Activated CD4-positive, alpha-beta T cell treated with anti-CD3 and anti-CD28 coated beads for 48 hours (primary cell): ENCODE results near the gene SMARCD3.

Experiments
- DNase-seq: peaks from one replicate; pipeline ENCODE4 v3.0.0-alpha.2; 2020

Gene SMARCD3

DNA sequence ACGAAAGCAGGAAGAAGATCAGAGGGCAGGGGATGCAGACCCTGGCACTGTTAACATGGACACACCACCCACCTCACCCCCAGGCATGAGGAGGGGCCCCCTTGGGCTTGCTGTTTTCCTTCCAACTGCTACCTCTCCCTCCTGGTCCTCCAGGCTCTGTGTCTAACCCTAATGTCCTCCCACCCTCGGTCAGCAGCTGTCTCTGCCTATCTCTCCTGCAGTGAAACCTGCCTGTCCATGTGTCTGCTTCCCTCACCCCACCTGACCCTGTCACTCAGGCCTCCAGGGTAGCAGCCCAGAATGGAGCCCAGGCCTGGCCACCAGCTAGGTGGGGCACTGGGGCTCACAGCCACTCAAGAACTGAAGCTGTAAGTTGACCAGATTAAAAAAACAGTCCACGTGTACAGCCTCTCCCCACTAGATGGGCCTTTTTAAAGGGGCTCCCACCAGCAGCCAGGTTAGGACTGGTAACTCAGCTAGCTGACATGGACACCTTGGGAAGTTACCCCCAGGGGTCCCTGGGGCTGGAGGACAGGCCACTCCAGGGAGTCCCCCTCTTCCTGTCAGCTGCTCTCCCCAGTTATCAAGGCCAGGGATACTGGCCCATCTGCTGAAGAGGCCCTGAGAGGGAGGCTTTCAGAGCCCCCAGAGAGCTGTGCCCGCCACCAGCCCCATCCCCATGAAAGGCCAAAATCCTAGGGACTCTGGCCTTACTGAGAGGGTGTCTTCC lies 1.5 kb downstream of the SMARCD3 start:
- no peak for DNase-seq

DNA sequence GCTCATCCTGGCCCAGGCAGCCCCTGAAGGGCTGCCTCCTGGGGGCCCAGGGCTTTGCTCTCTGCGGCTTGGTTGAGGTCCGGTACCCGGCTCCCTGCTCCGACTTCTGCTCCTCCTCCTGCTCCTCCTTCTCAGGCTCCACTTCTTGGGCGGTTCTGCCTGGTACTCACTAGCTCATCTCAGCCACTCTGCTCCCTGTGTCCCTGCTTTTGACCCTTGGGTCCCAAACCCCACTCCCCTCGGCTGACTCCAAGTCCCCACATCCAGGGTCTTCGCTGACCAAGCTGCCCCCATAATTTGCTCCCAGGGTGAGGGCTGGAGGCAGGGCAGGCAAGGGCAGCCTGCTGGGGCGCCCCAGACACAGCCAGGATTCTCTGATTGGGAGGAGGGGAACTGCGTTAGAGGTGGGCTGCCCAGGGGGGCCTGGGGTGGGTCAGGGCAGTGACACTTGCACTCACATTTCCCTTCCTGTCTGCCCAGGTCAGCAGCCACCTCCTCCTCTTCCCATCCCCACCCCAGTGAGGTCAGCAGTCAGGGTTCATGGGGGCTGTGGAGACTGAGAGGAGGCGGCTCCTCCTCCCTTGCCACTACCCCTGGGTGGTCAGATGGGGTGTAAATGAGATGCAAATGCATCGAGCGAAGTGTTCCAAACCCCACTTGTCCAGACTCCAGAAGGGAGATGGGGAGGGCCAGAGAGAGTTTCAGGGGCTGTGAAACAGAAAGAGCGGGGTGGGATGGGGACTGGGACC lies 2.2 kb downstream of the SMARCD3 start:
- no peak for DNase-seq

DNA sequence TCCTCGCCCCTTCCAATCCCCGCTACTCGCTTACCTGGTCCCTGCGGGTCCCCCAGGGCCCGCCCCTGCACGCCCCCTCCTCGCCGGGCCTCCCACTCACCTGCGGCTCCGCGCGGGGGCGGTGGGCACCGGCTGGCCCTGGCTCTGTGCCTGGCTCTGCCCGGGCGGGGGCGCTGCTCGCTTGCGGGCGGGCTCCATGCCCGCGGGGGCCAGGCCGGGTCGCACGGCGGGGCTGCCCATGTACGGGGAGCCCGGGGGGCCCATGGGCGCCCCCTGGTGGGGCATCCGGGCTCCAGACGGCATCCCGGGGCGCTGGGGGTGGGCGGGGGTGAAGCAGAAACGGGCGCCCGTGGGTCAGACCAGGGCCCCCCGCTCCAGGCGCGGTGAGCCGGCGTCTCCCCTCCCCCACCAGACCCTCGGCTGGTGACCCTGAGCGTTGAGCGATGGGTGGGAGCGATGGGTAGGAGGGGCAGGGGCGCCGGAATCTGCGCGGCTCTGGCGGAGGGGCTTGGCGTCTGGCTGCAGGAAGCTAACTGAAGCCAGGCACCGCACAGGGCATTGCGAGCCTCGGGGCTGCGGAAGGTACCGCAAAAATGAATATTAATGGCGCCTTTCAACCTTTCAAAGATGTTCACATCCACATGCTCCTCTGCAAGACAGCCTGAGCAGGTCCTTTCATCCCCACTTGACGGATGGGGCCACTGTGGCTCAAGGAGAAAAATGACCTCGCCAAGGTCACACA lies 3.0 kb downstream of the SMARCD3 start:
- peak; percentile 72 for DNase-seq

DNA sequence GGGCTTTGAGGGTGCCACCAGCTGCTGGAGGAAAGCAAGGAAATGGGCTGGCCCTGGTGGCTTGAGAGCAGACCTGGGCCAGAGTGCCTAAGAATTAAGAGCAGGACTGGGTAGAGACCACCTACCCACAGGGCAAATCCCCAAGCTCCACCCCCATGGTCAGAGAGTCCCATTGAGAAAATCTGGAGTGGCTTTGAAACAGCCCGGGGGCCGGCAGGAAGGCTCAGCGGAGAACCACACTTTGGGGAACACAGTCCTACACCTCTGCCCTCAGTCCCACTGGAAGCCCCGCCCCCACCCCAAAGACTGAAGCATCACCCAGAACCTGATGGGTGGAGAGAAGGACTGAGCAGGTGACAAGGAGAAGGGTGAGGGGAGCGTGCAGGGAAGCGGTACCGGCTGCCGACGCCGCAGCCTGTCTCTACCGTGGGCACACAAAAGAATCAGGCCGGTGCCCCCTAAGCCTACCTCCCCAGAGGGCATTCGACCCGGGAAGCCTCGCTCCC lies 3.6 kb downstream of the SMARCD3 start:
- peak; percentile 33 for DNase-seq

DNA sequence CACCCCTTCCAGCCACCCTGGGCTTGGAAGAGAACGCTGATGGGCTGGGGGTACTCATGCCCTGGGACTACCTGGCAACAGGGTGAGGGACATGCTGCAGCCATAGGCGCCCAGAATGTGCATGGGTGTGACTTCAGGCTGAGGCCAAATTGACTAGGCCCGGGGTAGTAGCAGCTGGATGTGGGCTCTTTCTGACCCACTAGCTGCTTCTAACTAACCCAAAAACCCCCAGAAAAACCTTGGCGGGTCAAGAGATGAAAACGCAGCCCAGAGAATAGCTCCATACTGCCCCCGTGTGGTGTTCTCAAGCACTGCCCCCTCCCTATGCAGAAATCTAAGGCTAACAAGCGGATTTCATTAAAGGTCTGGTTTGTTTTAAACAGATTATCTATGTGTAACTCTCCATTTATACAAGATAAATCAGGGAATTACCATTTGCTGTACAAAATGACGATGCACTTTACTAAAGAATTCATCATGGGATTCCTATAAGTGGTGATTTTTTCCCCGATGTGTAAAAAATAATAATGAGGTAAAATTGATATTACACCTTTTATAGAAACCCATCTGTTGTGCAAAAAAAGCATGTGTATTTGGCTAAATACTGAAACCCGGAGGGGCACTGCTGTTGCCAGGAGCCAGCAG lies 4.2 kb downstream of the SMARCD3 start:
- peak; percentile 77 for DNase-seq

DNA sequence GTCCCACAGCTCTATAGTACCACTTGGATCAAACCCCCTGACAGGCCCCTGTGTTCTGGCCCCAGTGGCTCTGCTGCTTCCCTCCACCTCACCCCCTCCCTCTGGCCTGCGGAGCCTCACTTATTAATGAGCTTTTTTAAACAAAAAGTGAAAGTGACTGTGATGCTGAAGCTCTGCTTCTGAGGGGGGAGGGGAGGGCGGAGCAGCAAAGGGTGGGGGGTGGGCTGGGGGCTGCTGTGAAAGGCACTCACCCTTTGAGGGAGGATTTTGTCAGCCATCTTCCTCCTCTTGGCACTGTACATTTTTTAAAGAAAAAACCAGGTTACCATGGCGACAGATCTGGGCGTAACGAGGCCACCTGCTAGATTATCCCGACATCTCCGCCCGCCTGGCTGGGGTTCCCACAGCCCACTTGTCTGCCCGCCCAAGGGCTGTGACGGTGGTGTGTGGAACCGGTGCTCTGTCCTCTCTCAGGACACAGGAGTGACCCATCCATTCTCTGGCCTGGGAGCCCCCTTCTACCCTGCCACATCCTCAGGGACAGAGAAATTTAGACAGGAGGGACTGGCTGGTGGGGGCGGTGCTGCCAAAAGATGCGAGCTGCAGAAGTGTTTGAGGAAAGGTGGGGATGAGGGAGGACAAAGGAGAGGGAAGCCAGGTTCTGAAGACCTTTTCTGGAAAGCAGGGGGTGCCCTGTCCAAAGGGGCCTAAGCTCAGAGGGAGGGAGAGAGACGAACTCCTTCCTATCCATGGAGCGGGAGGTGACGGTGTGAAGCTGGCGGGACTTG lies 4.9 kb downstream of the SMARCD3 start:
- peak; percentile 39 for DNase-seq

DNA sequence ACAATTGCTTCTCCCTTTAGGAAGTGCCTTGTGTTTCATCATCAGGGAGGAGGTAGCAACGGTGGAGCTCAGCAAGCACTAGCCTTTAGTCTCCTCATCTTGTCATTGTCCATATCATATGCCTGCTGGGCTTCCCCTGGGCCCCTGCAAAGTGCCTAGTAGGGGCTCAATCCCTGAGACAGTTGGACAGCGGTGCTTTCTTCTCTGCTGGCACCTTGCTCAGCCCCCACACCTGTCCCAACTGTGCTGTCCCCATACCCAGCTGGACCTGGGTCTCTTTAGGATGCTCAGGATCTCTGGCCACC lies 5.5 kb downstream of the SMARCD3 start:
- no peak for DNase-seq

DNA sequence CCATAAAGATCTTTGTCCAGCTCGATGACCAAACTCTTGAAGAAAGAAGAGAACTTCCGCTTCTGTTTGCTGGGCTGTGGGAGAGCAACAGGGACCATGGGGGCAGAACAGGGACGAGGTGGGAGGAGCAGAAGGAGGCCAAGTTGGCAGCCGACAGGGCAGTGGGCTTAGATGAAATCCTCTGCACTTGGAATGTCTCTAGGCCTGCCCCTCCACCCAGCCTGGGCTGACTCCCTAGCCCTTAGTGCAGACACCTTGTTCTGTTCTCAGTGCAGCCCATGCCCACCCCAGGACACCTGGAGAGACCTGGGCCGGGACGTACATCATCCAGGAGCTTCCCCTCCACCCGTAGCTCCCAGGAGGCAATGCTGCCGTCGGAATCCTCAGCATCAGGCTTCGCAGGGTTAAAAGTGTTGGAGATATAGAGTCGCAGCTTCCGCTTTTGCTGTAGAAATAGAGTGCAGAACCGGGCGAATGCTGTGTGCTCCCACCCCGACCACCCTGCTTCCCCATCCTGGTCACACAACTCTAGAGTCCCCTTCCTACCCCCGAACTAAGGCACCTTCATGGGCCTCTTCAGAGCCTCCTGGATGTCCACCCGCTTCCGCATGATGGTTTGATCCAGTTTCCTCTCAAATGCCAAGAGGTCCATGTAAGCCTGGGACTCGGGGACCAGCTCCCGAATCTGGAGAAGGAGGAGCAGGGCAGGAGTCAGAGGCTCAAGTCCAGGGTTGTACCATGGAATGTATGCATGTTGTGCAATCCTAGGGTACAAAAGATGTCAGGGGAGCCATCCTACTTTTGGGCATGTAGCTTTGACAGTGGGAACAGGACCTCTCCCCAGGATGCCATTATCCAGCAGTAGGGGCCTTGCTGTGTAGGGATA lies 6.1 kb downstream of the SMARCD3 start:
- no peak for DNase-seq

DNA sequence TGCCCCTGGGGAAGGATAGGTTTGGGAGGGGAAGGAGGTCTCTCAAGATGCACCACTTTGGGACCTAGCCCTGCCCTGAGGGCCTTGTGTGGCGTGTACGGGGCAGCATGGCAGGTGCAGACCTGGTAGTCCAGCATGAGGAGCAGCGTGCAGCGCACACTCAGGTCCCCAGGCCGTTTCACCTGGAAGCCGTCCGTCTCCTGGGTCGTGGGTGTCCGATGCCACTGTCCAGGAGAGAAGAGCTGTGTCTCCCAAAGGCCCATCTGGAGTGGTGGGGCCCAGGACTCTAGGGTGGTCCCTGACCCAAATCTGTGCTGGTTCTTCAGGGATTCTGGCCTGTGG lies 6.8 kb downstream of the SMARCD3 start:
- DNase-seq = no peak

DNA sequence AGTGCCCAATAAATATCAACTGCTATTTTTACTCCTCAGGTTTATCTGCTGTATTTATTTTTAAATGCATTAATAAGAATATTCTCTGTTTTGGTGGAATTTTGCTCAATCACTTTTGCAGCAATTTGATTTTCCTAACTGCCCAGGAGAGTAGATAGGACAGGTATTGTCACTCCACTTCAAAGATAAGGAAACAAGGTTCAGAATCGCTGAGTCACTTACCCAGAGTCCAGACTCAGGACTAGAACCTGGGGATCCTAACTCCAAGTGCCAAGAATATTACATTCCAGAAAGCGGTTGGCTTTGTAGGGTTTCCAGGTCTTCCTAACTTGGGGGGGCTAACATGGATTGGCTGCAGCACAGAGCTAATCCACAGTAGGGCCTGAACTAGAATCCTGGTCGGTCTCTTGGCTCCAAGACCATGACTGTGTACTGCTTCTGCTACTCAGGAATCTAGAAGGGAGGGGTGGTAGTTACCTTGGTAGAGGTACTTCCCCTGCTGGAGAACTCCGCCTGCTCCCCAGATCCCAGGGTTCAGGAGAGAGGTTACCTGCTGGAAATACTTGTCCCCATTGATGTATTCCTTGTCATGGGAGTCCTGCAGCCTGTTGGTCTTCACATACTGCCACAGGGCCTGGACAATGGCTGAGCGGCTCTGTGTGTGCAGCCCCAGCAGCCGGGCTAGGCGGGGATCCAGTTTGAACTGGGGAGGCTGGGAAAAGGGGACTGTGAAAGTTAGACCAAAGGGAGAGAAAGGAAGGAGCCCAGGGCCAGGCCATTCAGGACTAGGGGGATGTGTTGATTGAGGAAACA lies 7.3 kb downstream of the SMARCD3 start:
- DNase-seq = no peak

DNA sequence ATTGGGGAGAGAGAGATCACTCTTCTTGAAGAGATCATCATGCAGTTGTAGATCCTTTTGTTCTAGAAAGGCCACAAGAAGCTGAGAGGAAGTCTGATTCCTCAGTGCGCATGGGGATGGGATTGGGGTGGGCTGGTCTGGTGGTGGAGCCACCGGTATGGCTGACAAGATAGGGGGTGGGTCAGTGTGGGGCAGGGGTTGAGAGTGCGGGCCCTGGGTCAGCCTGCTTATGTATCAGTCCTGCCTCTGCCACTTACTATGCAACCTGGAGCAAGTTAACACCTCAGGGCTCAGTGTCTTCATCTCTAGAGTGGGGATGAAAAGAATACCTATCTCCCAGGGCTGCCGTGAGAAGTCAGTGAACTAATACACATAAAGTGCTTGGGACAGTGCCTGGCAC lies 8.0 kb downstream of the SMARCD3 start:
- DNase-seq = no peak

DNA sequence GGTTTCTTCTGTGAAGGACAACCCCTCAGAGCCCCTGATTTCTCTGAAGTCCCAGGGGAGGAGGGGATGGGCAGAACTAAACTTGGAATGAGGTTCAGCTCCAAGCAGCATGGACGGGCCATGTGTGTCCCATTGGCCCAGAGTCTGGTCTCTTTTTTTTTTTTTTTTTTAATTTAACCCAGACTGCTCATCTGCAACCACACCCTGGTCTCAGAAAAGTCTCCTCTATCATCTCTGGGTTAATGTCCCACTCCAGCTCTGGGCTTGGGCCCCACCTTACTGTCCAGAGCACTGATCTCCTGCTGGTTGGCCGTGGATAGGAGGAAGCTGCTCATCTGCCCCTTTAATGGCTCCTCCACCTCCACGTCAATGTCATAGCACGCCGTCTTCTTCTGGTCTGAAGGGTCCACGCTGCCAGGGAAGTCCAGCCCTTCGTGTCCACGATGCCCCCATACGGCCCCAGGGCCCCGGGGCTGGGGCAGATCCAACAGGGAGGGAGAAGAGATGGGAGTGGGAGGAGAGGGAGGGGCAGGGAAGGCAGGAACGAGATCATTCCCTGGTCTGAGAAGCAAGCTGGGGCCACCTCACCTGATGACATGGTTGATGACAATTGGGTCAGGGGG lies 8.5 kb downstream of the SMARCD3 start:
- DNase-seq = no peak

DNA sequence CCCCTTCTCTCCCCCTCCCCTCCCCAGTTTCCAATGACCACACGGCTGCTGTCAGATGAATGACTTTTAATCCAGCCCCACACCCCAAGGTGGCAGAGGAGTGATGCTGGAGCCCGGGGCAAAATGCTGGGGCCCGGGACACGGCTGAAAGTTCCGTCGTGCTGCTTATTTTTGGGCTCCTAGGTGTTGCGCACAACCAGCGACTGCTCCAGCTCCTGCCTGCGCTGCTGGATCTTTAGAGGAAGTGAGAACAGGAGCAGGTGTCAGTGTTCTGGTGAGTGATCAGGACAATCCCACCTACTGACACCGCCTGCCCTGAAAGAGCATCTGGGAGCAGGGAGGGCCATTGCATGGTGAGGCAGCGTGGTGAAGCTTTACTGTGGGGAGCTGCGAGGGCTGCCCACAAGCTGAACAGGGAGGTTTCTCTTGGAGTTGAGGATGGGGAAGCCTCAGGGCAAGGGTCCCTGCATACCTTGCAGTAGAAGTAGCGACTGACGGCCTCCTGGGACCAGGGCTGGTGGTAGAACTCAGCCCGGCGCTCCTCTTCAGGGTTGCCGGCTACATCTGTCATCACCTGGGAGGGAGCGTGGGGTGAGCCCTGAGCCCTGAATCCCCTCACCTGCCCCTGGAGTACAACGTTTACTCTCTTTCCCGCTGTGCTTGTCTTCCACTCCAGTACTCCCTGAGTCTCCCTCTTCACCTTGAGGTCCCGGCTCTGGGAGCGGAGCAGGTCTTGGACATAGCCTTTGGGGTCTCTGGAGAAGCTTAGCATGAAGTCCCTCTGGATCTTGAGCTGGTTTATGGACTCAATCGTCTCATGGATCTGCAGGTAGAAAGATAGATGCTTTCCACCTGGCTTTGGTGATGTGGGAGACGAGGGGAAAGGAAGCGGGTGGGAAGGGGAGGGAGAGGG lies 9.3 kb downstream of the SMARCD3 start:
- no peak for DNase-seq

DNA sequence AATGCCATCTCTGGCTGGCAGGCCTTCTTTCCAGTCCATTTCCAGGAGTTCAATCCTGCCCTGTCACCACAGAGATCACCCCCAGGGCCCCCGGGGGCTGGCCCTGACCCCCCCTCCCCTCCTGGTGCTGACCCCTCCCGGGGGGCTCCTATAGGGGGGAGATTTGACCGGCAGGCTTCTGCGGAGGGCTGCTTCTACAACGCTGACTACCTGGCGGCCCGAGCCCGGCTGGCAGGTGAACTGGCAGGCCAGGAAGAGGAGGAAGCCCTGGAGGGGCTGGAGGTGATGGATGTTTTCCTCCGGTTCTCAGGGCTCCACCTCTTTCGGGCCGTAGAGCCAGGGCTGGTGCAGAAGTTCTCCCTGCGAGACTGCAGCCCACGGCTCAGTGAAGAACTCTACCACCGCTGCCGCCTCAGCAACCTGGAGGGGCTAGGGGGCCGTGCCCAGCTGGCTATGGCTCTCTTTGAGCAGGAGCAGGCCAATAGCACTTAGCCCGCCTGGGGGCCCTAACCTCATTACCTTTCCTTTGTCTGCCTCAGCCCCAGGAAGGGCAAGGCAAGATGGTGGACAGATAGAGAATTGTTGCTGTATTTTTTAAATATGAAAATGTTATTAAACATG lies 10.2 kb downstream of the SMARCD3 start:
- DNase-seq = no peak

DNA sequence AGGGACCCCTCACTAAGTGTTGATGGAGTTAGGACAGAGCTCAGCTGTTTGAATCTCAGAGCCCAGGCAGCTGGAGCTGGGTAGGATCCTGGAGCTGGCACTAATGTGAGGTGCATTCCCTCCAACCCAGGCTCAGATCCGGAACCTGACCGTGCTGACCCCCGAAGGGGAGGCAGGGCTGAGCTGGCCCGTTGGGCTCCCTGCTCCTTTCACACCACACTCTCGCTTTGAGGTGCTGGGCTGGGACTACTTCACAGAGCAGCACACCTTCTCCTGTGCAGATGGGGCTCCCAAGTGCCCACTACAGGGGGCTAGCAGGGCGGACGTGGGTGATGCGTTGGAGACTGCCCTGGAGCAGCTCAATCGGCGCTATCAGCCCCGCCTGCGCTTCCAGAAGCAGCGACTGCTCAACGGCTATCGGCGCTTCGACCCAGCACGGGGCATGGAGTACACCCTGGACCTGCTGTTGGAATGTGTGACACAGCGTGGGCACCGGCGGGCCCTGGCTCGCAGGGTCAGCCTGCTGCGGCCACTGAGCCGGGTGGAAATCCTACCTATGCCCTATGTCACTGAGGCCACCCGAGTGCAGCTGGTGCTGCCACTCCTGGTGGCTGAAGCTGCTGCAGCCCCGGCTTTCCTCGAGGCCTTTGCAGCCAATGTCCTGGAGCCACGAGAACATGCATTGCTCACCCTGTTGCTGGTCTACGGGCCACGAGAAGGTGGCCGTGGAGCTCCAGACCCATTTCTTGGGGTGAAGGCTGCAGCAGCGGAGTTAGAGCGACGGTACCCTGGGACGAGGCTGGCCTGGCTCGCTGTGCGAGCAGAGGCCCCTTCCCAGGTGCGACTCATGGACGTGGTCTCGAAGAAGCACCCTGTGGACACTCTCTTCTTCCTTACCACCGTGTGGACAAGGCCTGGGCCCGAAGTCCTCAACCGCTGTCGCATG lies 11.0 kb downstream of the SMARCD3 start:
- DNase-seq = no peak

DNA sequence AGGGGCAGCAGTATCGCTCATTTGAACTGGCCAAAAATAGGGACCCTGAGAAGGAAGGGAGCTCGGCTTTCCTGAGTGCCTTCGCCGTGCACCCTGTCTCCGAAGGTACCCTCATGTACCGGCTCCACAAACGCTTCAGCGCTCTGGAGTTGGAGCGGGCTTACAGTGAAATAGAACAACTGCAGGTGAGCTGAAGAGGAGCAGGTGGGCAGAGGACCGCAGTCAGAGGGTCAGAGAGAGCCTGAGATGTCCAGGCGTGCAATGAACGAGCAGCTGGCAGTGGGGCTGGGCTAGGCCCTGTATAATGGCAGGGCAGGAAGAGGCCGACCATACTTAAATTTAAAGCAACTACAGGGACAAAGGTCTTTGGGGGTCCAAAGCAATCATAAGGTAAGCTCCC lies 12.1 kb downstream of the SMARCD3 start:
- no peak for DNase-seq

DNA sequence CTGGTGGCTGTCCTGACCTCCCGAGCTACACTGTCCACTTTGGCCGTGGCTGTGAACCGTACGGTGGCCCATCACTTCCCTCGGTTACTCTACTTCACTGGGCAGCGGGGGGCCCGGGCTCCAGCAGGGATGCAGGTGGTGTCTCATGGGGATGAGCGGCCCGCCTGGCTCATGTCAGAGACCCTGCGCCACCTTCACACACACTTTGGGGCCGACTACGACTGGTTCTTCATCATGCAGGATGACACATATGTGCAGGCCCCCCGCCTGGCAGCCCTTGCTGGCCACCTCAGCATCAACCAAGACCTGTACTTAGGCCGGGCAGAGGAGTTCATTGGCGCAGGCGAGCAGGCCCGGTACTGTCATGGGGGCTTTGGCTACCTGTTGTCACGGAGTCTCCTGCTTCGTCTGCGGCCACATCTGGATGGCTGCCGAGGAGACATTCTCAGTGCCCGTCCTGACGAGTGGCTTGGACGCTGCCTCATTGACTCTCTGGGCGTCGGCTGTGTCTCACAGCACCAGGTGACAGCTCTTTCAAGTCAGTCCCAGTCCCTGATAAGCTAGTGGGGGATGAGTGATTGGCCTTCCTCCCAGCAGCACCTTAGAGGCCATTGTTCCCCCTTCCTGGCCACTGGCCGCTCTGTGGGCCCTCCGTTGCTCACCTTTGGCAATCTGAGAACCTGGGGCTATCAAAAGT lies 13.3 kb downstream of the SMARCD3 start:
- DNase-seq = no peak
